Nephron (organoid): ENCODE measurements around the gene PLCH1.
A peak's percentile ranks its signal among the peaks of the same experiment; 100 is the strongest.

Experiments
- H3K27ac Mint-ChIP-seq, 3 experiments: 2 replicates each; pipeline ENCODE4 v1.8.0; 2020; ENCODE audit warnings: mixed read lengths in 3 of 3, mild to moderate bottlenecking in 2 of 3, moderate library complexity in 1 of 3
- H3K27me3 Mint-ChIP-seq: 2 replicates; pipeline ENCODE4 v1.8.0; 2021; ENCODE audit warnings: low read depth, mild to moderate bottlenecking, moderate library complexity, mixed read lengths
- H3K36me3 Mint-ChIP-seq: 2 replicates; pipeline ENCODE4 v1.8.0; 2020; ENCODE audit warnings: low read depth, mixed read lengths
- H3K4me1 Mint-ChIP-seq: 2 replicates; pipeline ENCODE4 v1.8.0; 2020; ENCODE audit warnings: mixed read lengths
- H3K4me3 Mint-ChIP-seq, 3 experiments: 2 replicates each; pipeline ENCODE4 v1.8.0; 2020; ENCODE audit warnings: mild to moderate bottlenecking in 3 of 3, mixed read lengths in 3 of 3, moderate library complexity in 2 of 3
- H3K9me3 Mint-ChIP-seq: 2 replicates; pipeline ENCODE4 v1.8.0; 2020; ENCODE audit warnings: mixed read lengths
- CTCF ChIP-seq, 3 experiments: fragments of 200-600 bp; sonication (generic); IDR thresholded peaks; one replicate each; pipeline ENCODE4 v1.5.0; 2021; ENCODE audit warnings: antibody characterized with exemption in 3 of 3; ENCODE audit not compliant: unreplicated experiment in 3 of 3

Gene PLCH1

GRCh38 chr3:155744010-155744625 lies 753 bp downstream of the PLCH1 start:
- H3K4me1 Mint-ChIP-seq = peaks cover 44% of the 10 kb centered on the region
- no peaks in the 10 kb centered on the region for H3K9me3 Mint-ChIP-seq
- peaks cover 63% of the 10 kb centered on the region for H3K27me3 Mint-ChIP-seq
- no peak for TF ChIP-seq CTCF (IDR thresholded peaks at IDR 0.05; ENCODE audit: unreplicated experiment in 3 of 3)
- peak overlapping the region; percentile 60 to 95 (median 90) for H3K27ac Mint-ChIP-seq
- H3K36me3 Mint-ChIP-seq = no peaks in the 10 kb centered on the region
- H3K4me3 Mint-ChIP-seq = peak overlapping the region; percentile 92 to 98 (median 95)

GRCh38 chr3:155743606-155744005 lies 1.3 kb downstream of the PLCH1 start:
- Mint-ChIP-seq H3K4me1 (peaks cover 42% of the 10 kb centered on the region), H3K27me3 (peaks cover 64% of the 10 kb centered on the region), H3K27ac (peak overlapping the region; percentile 60 to 95 (median 90)), H3K4me3 (peak overlapping the region; percentile 92 to 98 (median 95)), H3K9me3 (no peaks in the 10 kb centered on the region), H3K36me3 (no peaks in the 10 kb centered on the region)
- TF ChIP-seq CTCF (IDR thresholded peaks at IDR 0.05; ENCODE audit: unreplicated experiment in 3 of 3) = no peak

- Mint-ChIP-seq H3K27ac (peak overlapping the region in 2 of 3 experiments; percentile 36 to 43), H3K9me3 (no peaks in the 10 kb centered on the region), H3K36me3 (no peaks in the 10 kb centered on the region), H3K4me3 (peak overlapping the region; percentile 60 to 98 (median 95)), H3K27me3 (peaks cover 59% of the 10 kb centered on the region), H3K4me1 (peaks cover 40% of the 10 kb centered on the region)
- no peak for TF ChIP-seq CTCF (IDR thresholded peaks at IDR 0.05; ENCODE audit: unreplicated experiment in 3 of 3)
Measured at GRCh38 chr3:155742349-155742965, 2.4 kb downstream of the PLCH1 start.

- no peaks in the 10 kb centered on the region for H3K9me3 Mint-ChIP-seq
- no peaks in the 10 kb centered on the region for H3K36me3 Mint-ChIP-seq
- H3K27ac Mint-ChIP-seq = peak overlapping the region in 2 of 3 experiments; percentile 52 to 86
- H3K27me3 Mint-ChIP-seq = peaks cover 54% of the 10 kb centered on the region
- TF ChIP-seq CTCF (IDR thresholded peaks at IDR 0.05; ENCODE audit: unreplicated experiment in 3 of 3) = no peak
- H3K4me1 Mint-ChIP-seq = peaks cover 37% of the 10 kb centered on the region
- no peak overlapping the region for H3K4me3 Mint-ChIP-seq
Measured at GRCh38 chr3:155741603-155742002, 3.3 kb downstream of the PLCH1 start.

GRCh38 chr3:155741101-155741500 lies 3.8 kb downstream of the PLCH1 start:
- H3K36me3 Mint-ChIP-seq = no peaks in the 10 kb centered on the region

More at GRCh38 chr3:155741101-155741500, 3.8 kb downstream of the PLCH1 start:
- H3K9me3 Mint-ChIP-seq = no peaks in the 10 kb centered on the region
- H3K27me3 Mint-ChIP-seq = peaks cover 51% of the 10 kb centered on the region
- peaks cover 35% of the 10 kb centered on the region for H3K4me1 Mint-ChIP-seq
- peak overlapping the region in 2 of 3 experiments; percentile 0 to 2 for H3K4me3 Mint-ChIP-seq
- TF ChIP-seq CTCF (IDR thresholded peaks at IDR 0.05; ENCODE audit: unreplicated experiment in 3 of 3) = no peak
- H3K27ac Mint-ChIP-seq = peak overlapping the region; percentile 3 to 86 (median 52)
